GM19468 (cell line): ENCODE data around the gene PHF21A.

ENCODE experiments used
- ATAC-seq: cut with Tn5 transposase; IDR thresholded peaks from one replicate; pipeline ENCODE4 v1.9.1; 2021; ENCODE audit warnings: mild to moderate bottlenecking, moderate library complexity, moderate number of reproducible peaks; ENCODE audit not compliant: unreplicated experiment; ENCODE audit errors: extremely low read depth

Gene PHF21A

DNA sequence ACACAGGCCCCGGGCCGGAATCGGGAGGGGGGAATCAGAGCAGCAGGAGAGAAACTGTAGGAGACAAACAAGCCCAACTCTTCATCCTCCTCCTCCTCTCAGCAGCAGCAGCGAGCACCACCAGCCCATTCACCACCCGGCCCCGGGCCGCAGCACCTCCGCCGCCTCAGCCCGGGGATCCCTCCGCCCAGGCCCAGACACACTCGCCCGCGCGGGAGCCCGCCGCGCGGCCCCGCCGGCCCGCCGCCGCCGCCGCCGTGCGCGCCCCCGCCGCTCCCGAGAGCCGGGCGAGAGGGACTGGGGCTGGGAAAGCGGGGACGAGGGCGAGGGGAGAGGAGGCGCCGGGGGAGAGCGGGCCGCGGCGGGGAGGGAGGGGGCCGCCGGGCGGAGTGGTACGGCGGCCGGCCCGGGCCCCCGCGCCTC is at the start of gene PHF21A:
PHF21A (minus strand) TSS at position 154 of the 423 bp plus-strand sequence. CDS start 37,235 bp downstream, outside the sequence.
- peak; percentile 6 for ATAC-seq

DNA sequence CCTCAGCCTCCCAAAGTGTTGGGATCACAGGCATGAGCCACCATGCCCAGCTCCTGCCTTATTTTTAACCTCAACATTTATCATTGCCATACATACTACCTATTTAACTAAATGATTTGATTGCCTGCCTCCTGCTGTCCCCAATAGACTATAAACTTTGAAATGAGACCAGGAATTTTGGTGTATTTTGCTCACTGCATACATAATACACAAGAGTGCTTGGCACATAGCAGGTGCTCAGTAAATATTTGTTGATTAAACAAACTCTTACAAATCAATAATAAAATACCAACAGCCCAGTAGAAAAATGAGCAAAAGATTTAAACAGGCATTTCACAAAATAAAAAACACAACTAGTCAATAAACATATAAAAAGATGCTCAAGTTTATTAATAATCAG is 49.5 kb upstream of the PHF21A start:
- no peak for ATAC-seq

DNA sequence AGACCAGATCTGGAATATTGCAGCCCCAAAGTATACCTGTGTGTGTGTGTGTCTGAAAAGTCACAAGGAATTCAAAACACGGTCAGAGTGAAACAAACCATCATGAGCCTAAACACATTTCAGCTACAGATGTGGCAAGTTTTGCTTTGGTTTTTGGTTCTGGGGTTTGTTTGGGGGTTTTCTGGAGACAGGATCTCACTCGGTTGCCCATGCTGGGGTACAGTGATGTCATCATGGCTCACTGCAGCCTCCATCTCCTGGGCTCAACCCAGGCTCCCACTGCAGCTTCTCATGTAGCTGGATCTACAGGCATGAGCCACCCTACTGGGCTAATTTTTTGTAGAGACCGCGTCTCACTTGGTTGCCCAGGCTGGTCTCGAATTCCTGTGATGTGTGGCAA is 41.4 kb upstream of the PHF21A start:
- ATAC-seq: no peak

DNA sequence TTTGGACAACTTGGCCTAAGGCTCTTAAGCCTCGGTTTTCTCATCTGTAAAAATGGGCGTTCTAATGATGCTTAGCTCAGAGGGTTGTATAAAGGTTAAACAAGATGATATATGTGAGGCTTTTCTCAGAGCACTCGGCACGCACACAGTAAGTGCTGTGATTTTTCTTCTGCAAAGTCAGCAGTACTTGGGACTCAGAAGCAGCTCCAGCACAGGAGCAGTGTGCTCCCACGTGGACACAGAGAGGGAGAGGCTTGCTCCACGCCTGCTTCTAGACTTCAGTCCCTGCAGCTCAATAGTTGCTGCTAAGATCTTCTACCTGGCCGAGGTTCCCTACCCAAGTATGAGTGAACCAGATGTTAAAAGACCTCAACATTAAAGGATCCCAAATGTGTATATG is 39.9 kb upstream of the PHF21A start:
- ATAC-seq: no peak

DNA sequence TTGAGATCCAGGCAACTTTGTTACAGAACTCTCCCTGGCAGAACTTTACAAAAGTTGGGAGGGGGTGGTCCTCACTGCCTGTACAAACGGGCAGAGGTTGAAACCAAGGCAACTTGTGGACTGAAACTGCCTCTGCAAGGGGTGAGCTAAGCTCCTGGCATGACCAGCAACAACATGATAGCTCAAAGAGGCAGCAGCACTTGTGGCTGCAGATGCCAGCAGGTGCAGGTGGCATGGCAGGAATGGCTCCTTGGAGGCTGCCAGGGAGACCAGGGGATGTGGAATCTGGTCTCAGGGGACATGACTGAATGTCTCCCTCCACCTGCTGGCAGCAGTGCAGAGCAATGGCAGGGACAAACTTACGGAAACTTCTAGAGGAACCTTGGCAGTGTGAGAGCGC is 38.8 kb upstream of the PHF21A start:
- no peak for ATAC-seq

DNA sequence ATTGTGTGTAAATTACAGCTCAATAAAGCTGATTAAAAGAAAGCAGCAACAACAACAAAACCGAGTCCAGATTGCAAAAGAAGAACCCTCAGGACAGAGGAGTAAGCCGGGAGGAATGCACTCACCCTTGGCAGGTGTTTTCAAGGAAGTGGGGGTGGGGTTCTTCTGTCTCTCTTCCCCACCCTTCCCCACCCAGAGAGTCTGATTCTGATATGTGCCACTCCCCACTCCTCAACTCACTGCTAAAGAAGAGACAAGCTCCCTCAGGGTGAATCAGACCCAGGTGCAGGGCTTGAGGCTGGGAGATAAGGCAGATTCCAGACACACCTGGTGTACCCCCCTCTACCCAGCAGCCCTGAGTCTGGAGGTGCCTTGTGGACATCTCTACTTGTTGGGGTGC is 38.4 kb upstream of the PHF21A start:
- no peak for ATAC-seq

DNA sequence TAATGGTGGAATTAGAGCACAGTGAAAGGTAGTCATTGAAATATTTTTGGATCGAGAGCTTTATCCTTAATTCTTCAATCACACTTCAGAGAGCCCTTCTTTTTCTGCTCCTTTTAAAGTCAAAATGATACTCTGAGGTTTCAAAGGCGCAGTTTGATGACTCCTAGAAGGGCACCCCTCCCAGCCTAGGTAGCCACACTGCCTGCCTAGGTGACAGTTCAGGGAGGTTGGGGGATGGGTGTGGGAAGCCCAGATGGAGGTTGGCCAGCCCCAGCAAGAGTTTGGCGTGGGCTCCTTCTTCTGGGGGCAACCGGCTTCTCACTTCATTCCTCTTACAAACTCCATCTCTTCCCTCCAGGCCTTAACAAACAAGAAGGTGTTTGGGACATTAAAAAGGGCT is 28.6 kb upstream of the PHF21A start:
- no peak for ATAC-seq

DNA sequence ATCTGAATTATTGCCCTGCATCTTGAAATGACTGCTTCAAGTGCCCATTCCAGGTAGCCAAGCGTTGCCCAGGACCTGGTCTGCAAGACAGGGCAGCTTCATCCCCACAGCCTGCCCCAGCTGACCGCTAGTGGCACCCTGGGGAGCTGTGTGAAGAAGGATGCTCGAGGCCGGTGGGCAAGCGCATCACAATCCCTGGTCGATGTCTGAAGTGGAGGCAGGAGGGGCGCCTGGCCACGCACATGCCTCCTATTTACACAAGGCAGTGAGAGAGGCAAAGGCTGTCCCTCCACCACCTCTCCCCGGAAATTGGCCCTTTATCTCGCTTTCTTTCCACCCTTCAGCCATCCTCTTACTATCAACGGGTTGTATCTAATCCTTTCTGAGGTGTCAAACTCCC is 28.1 kb upstream of the PHF21A start:
- ATAC-seq: no peak

DNA sequence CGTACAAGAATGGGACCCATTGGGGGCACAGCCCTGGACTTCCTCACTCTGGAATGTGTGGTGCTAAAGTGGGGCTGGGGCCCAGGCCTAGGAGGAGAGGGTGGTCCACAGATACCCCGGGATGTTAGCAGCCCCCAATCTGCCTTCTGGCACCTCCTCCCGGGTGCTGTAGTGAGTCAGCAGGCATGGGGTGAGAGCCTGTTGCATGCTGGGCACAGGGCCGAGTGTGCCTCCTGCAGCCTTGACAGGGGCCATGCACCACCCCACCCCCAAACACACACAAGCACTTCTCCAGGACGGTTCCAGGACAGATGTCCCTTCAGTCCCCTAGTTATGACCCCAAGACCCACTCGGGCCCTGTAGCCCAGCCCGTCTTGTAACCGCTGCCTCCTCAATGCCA is 23.5 kb upstream of the PHF21A start:
- no peak for ATAC-seq

DNA sequence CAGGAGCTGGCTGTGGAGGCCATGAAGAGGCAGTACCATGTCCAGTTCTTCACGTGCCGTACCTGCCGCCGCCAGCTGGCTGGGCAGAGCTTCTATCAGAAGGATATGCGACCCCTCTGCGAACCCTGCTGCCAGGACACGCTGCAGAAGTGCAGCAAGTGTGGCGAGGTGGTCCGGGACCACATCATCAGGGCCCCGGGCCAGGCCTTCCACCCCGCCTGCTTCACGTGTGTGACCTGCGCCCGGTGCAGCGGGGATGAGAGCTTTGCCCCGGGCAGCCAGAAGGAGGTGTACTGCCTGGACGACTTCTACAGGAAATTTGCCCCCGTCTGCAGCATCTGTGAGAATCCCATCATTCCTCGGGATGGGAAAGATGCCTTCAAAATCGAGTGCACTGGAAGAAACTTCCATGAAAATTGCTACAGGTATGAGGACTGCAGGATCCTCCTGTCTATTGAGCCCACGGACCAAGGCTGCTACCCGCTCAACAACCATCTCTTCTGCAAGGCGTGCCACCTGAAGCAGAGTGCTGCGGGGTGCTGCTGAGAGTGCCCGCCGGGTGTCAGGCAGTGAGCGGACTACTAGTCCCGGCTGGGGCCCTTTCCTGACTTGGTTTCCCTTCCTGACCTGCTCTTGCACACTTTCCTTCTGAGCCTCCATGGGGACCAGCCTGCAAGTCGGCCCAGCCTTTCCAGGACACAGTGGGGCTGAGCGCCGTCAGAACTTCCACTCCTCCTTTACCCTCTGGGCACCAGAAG is 22.0 kb upstream of the PHF21A start:
- no peak for ATAC-seq

DNA sequence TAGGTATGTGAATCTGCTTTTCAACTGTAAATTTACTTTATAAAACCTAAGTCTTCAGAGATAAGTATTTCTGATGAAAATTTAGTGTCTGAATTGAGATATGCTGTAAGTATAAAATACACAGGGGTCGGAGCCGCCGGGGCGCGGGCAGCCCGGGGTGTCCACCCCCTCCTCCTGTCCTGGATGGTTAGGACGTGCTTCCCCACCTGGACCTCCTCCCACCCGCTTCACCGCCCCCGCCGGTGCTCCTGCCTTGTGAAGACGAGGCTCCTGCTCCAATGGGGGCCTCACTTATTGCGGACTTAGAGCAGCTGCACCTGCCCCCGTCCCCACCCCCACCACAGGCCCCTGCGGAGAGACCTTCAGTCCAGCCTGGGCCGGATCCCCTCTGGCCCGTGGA is 21.3 kb upstream of the PHF21A start:
- no peak for ATAC-seq

DNA sequence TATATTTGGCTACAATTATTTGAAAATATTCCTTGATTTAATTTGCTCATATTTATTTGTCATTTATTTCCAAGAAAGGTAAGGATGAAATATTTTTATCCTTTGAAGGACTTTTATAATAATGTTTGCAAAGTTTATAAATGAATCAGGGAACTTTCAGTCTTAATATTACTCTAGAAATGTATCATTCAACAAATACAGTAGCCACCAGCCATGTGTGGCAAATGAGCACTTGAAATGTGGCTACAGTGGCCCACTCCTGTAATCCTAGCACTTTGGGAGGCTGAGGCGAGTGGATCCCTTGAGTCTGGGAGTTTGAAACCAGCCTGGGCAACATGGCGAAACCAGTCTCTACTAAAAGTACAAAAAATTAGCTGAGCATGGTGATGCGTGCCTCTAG is 20.3 kb upstream of the PHF21A start:
- no peak for ATAC-seq

DNA sequence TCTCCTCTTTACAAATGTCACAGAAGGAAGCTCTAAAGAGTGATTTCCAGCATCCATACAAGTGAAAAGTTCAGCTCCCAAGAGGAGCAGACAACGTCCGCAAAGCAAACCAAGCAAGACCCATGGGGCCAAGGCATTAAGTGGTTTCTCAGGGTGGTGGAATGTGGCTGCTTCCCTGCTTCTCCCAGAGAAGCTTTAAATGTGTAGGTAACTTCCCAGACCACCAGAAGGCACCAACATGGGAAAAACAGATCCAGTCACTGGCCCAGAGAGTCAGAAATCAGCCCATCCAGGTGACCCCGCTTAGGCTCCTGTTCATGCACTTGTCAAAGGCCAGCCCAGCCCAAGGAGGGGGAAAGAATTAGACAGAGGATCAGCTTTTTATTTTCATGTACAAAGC is 13.3 kb upstream of the PHF21A start:
- no peak for ATAC-seq

DNA sequence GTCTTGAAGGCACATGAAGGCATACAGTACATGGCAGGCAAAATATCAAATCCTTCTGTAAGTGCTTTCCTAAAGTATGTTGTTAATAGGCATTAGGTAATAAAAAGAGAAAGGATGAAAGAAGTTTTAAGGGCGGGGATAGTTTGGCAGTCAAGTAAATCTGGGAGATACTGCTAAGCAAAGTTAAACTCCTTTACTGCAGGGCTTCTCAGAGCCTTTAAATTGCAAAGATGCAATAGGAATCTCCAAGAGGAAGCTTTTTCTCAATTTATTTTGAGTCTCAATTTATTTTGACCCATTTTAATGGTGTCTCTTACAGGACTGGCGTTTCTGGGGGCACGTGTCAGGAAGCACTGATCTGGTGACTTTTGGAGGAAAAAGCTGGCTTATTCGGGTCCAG is 12.8 kb upstream of the PHF21A start:
- ATAC-seq: no peak

DNA sequence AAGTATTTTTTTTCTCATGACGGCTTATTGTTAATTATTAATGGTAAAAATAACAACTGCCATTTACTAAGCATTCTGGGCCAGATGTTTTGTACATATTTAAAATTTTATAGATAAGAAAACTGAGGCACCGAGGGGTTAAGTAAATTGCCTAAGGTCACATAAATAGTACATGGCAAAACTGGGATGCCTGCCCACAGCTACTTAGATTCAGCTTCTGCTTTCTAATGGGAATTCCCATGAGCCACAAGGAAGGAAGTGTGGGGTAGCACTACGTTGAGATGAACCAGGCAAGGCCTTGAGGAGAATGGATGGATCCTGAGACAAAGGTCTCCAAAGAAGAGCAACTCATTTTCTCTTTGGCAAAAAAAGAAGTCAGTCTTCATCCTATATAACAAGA is 11.9 kb upstream of the PHF21A start:
- ATAC-seq: no peak

DNA sequence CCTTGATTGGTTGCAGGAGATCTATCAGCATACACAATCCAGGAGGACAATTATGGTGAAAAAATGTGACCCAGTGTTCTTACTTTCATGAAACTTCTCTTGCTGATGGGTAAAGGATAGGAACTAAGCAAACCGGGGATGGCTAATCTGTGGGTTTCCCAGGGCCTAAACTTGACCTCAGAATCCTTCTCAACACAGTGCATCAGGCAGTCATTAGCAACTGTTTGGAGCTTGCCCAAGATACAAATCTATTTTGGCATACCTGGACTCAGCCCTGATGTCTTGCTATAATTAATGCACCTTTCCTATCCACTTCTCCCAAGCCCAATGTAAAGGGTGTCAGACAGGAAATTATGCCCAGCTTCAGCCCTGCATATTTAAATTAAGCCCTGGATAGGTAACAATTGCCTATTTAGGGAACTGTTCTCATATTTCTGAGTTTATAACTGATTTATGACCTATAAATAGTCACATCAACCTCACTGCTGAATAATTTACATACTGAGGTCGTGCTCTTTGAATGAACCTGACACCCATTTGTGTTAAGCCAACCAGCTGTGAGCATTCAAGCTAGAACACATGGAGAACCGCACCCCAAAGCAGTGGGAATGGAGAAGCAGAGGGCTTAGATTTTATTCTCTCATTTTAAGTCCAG is 9.2 kb upstream of the PHF21A start:
- ATAC-seq: no peak

DNA sequence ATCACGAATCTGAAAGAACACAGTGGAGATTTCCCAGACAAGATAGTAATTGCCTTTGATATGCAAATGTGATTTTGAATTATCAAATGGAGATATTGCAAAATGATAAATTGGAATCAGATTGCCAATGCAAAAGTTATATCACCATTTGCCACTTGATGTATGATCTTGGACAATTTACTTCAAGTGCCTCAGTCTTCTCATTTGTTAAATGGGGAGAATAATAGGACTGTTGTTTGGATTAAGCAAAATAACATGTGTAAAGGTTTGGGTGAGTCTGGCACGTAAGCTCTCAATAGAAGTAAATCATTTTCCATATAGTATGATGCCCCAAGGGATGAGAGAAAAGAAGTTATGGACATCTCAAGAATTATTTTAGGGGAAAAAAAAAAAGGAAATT is 7.9 kb upstream of the PHF21A start:
- no peak for ATAC-seq

DNA sequence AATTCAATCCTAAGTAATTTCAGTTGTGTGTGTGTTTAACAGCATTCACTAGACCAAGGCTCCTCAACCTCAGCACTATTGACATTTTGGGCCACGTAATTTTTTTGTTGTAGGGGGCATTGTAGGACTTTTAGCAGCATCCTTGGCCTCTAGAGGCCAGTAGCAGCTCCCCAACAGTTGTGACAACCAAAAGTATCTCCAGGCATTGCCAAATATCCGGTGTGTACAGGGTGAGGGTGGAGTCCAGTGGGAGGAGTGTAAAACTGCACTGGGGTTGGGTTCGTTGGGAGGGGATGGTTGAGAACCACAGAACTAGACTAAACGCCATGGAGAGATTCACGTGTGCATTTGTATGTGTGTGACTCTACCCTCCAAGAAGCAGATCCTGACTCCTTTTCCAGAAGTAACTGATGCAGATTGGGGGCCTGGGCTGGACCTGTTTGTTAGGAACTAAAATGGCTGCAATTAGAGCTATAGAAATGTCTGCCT is 5.9 kb upstream of the PHF21A start:
- ATAC-seq: no peak

DNA sequence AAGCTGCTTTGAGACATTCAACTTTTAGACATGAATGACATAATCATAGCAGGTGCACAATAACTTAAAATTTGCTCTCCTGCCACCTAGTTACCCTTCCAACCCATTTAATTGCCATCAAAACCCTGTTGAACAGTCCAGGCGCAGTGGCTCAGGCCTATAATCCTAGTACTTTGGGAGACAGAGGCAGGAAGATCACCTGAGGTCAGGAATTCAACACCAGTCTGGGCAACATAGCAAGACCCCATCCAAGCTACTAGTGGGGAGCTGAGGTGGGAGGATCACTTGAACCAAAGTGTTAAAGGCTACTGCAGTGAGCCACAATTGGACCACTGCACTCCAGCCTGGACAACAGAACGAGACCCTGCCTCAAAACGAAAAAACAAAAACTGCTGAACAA is 4.0 kb upstream of the PHF21A start:
- no peak for ATAC-seq

DNA sequence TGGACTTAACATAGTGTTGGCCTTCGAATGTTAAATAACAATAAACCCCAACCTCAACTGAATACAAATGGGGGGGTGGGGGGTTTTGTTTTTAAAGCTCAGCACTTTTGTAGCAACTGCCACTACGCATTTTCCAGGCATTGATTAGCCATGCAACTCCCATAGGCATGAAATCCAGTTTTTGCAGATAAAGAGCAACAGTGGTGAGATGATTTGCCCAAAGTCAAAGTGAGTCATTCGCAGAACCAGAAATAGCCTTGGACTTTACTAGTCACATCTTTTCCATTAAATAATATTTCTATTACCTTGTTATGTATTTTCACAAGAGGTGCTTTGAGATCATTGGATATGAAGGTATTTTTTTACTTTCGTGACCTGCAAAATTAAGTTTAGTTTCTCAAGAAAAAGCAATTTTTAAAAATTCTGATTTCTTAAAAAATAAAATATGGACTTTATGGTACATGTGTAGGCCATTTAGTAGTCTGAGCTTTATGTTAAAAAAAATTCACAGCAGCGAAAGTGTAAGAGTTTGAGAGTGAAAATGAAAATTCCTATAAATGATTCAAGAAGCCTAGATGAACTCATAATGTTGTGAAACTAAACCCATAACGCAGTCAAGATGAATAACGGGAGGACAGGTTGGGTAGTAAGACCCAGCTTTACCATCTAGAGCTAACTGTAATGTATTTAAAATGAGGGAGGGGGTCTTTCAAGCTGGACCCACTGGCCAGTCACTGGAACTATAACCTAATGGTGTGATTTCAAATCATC is 1.9 kb upstream of the PHF21A start:
- ATAC-seq: no peak
